Measurements from ENCODE around the gene RHEX.

RHEX gene

GRCh38 chr1:206098242-206098919 is 45.4 kb downstream of the RHEX start:
- DNase-seq = no peak

GRCh38 chr1:206100226-206100815 is 47.3 kb downstream of the RHEX start:
- no peak for DNase-seq

GRCh38 chr1:206101351-206102045 is 48.5 kb downstream of the RHEX start:
- no peak for DNase-seq

- DNase-seq = no peak
Observed at GRCh38 chr1:206102292-206102936, 49.4 kb downstream of the RHEX start.

- DNase-seq = no peak
Observed at GRCh38 chr1:206103979-206104378, 51.0 kb downstream of the RHEX start.

- no peak for DNase-seq
Observed at GRCh38 chr1:206105464-206105995, 52.6 kb downstream of the RHEX start.

- peak; percentile 69 to 75 for DNase-seq
Observed at GRCh38 chr1:206106328-206107167, 53.6 kb downstream of the RHEX start.

GRCh38 chr1:206107168-206107544 is 54.2 kb downstream of the RHEX start:
- no peak for DNase-seq

- DNase-seq = no peak
Observed at GRCh38 chr1:206108635-206109034, 55.7 kb downstream of the RHEX start.

- DNase-seq = no peak
Observed at GRCh38 chr1:206109718-206110117, 56.7 kb downstream of the RHEX start.

GRCh38 chr1:206110161-206110560 is 57.2 kb downstream of the RHEX start:
- no peak for DNase-seq

GRCh38 chr1:206110820-206111219 is 57.8 kb downstream of the RHEX start:
- no peak for DNase-seq

GRCh38 chr1:206111271-206111927 is 58.4 kb downstream of the RHEX start:
- DNase-seq = no peak

GRCh38 chr1:206112600-206113301 is 59.8 kb downstream of the RHEX start:
- no peak for DNase-seq

GRCh38 chr1:206114692-206115640 is 62.0 kb downstream of the RHEX start:
- no peak for DNase-seq

GRCh38 chr1:206115791-206116190 is 62.8 kb downstream of the RHEX start:
- no peak for DNase-seq

GRCh38 chr1:206116191-206116872 is 63.4 kb downstream of the RHEX start:
- DNase-seq = no peak

GRCh38 chr1:206116873-206117150 is 63.8 kb downstream of the RHEX start:
- DNase-seq = no peak

GRCh38 chr1:206117151-206117948 is 64.4 kb downstream of the RHEX start, which contains the start of gene AVPR1B:
TSS of gene AVPR1B (minus strand) at chr1:206117388. CDS start at chr1:206116890, 498 bp downstream.
- DNase-seq = peak; percentile 16 to 29

All from stimulated activated CD4-positive, alpha-beta T cell treated with anti-CD3 and anti-CD28 coated beads, Interleukin-4, amount 100 ng/mL, for 4 hours (primary cell).